Neural cell (in vitro differentiated cells): Measurements from ENCODE around the gene MYCL. TPM values are rescaled to one million over a fixed set of nuclear protein-coding genes. Genes with fewer than 3 reads are reported as not detected.

ENCODE experiments used
- H2AFZ ChIP-seq: fragments of 200-600, 300-800 bp; sonication (generic), shearing (Covaris generic); 2 replicates; pipeline ENCODE4 v1.6.0; 2014; ENCODE audit warnings: low read depth, mild to moderate bottlenecking, antibody characterized with exemption, low read length, moderate library complexity
- H3F3A ChIP-seq: fragments of 200-600 bp; shearing (Covaris generic); 2 replicates; pipeline ENCODE4 v1.6.1; 2016; ENCODE audit warnings: mild to moderate bottlenecking, moderate library complexity, mixed read lengths, antibody characterized with exemption, low read length; ENCODE audit not compliant: insufficient read depth, poor library complexity, severe bottlenecking
- H3K27ac ChIP-seq: fragments of 200-600, 300-800 bp; sonication (generic), shearing (Covaris generic); 2 replicates; pipeline ENCODE4 v1.5.1; 2014; ENCODE audit warnings: mild to moderate bottlenecking, low read length, moderate library complexity
- H3K27me3 ChIP-seq: fragments of 300-800, 200-600 bp; sonication (generic), shearing (Covaris generic); 2 replicates; pipeline ENCODE4 v1.6.0; 2014; ENCODE audit warnings: mild to moderate bottlenecking, low read depth, low read length, moderate library complexity; ENCODE audit not compliant: insufficient read depth
- H3K36me3 ChIP-seq: fragments of 300-800, 200-600 bp; sonication (generic), shearing (Covaris generic); 2 replicates; pipeline ENCODE4 v1.5.1; 2014; ENCODE audit warnings: mild to moderate bottlenecking, antibody characterized with exemption, low read length, moderate library complexity; ENCODE audit not compliant: insufficient read depth
- H3K4me2 ChIP-seq: fragments of 300-800, 200-600 bp; sonication (generic), shearing (Covaris generic); 2 replicates; pipeline ENCODE4 v1.6.0; 2014; ENCODE audit warnings: mild to moderate bottlenecking, low read length
- H3K4me3 ChIP-seq: fragments of 300-800, 200-600 bp; sonication (generic), shearing (Covaris generic); 2 replicates; pipeline ENCODE4 v1.5.1; 2014; ENCODE audit warnings: mild to moderate bottlenecking, low read length, moderate library complexity
- H3K79me2 ChIP-seq: fragments of 200-600 bp; shearing (Covaris generic); replicated peaks from 2 replicates; pipeline ENCODE4 v1.6.0; 2014; ENCODE audit warnings: mild to moderate bottlenecking, low read length, moderate library complexity; ENCODE audit not compliant: insufficient read depth
- H3K9ac ChIP-seq: fragments of 300-800, 200-600 bp; sonication (generic), shearing (Covaris generic); 2 replicates; pipeline ENCODE4 v1.6.1; 2016; ENCODE audit warnings: mild to moderate bottlenecking, low read length, mixed read lengths
- H3K9me2 ChIP-seq: fragments of 200-600 bp; shearing (Covaris generic); 2 replicates; pipeline ENCODE4 v1.6.1; 2016; ENCODE audit warnings: mild to moderate bottlenecking, low read length, mixed read lengths; ENCODE audit not compliant: insufficient read depth
- H3K9me3 ChIP-seq: fragments of 200-600, 300-800 bp; sonication (generic), shearing (Covaris generic); 2 replicates; pipeline ENCODE4 v1.6.1; 2016; ENCODE audit warnings: mild to moderate bottlenecking, mixed run types, low read length, moderate library complexity, mixed read lengths
- H4K20me1 ChIP-seq: fragments of 200-600 bp; shearing (Covaris generic); 2 replicates; pipeline ENCODE4 v1.6.1; 2016; ENCODE audit warnings: mild to moderate bottlenecking, mixed run types; ENCODE audit not compliant: insufficient read depth
- CTCF ChIP-seq: fragments of 450-650 bp; IDR thresholded peaks from 2 replicates; pipeline ENCODE4 v1.5.1; 2014; ENCODE audit warnings: antibody characterized with exemption, mild to moderate bottlenecking, moderate library complexity; ENCODE audit not compliant: poor library complexity, severe bottlenecking
- EP300 ChIP-seq: fragments of 450-650 bp; conservative IDR thresholded peaks from 2 replicates; pipeline ENCODE4 v1.6.1; 2014; ENCODE audit warnings: antibody characterized with exemption, mild to moderate bottlenecking, moderate library complexity; ENCODE audit not compliant: poor library complexity, severe bottlenecking
- MXI1 ChIP-seq: fragments of 450-650 bp; conservative IDR thresholded peaks from 2 replicates; pipeline ENCODE4 v1.6.1; 2014; ENCODE audit warnings: antibody characterized with exemption, mild to moderate bottlenecking; ENCODE audit not compliant: poor library complexity, severe bottlenecking
- RAD21 ChIP-seq: fragments of 450-650 bp; conservative IDR thresholded peaks from 2 replicates; pipeline ENCODE4 v1.6.1; 2014; ENCODE audit warnings: antibody characterized with exemption, mild to moderate bottlenecking, moderate library complexity
- REST ChIP-seq: IDR thresholded peaks from 2 replicates; pipeline ENCODE4 v1.6.1; 2012; ENCODE audit warnings: borderline replicate concordance
- SMC3 ChIP-seq: fragments of 450-650 bp; conservative IDR thresholded peaks from 2 replicates; pipeline ENCODE4 v1.6.1; 2014; ENCODE audit warnings: antibody characterized with exemption, mild to moderate bottlenecking, moderate library complexity; ENCODE audit not compliant: poor library complexity
- TAF1 ChIP-seq: IDR thresholded peaks from 2 replicates; pipeline ENCODE4 v1.6.1; 2012; ENCODE audit warnings: low read depth
- polyA plus RNA-seq: library from polyadenylated mRNA; depleted of rRNA; stranded (reverse); fragments of >200 nt; gene quantifications from 2 replicates; pipeline ENCODE4 v1.2.3, GENCODE V29; 2014

MYCL gene
- polyA plus RNA-seq, 1 donor from 2014 or later: 35.2 TPM

GRCh38 chr1:39894884-39895495, 6.7 kb downstream of the MYCL start:
- Histone ChIP-seq H3K9ac (no peak overlapping the region), H3K36me3 (peaks cover 5% of the 10 kb centered on the region), H2AFZ (no peak overlapping the region), H3K27me3 (no peaks in the 10 kb centered on the region), H3K9me2 (no peaks in the 10 kb centered on the region), H3F3A (no peaks in the 10 kb centered on the region), H3K27ac (no peak overlapping the region), H3K4me2 (no peak overlapping the region), H4K20me1 (no peaks in the 10 kb centered on the region), H3K4me3 (no peak overlapping the region), H3K79me2 (no peaks in the 10 kb centered on the region), H3K9me3 (no peaks in the 10 kb centered on the region)
- TF ChIP-seq EP300: no peak

- TF ChIP-seq REST (no peak), RAD21 (no peak), TAF1 (no peak), CTCF (no peak), SMC3 (no peak), EP300 (no peak), MXI1 (no peak)
- Histone ChIP-seq H3F3A (peaks cover 3% of the 10 kb centered on the region), H3K36me3 (peaks cover 5% of the 10 kb centered on the region), H3K27me3 (no peaks in the 10 kb centered on the region), H3K9me3 (no peaks in the 10 kb centered on the region), H3K27ac (no peak overlapping the region), H3K4me3 (no peak overlapping the region), H3K9ac (no peak overlapping the region), H3K4me2 (no peak overlapping the region), H2AFZ (no peak overlapping the region), H4K20me1 (no peaks in the 10 kb centered on the region), H3K9me2 (no peaks in the 10 kb centered on the region), H3K79me2 (no peaks in the 10 kb centered on the region)
These were observed 8.8 kb downstream of the MYCL start for GRCh38 chr1:39892601-39893595.
